Esophagus squamous epithelium (tissue), 4 donors: ENCODE results near the gene FNDC5.

Source experiments
- POLR2A ChIP-seq, 4 donors: fragments of 450-650 bp; IDR thresholded peaks; one replicate each; pipeline ENCODE4 v1.6.1; 2017; ENCODE audit warnings: antibody characterized with exemption in 4 of 4, mild to moderate bottlenecking in 4 of 4, moderate library complexity in 3 of 4
- TF ChIP-seq, protein P1 (sequence below), 6 experiments: fragments of 450-650 bp in 4 of 6; fragments of 200-600 bp in 2 of 6; sonication (generic) in 2 of 6; IDR thresholded peaks; one replicate each; pipeline ENCODE4 v1.5.1; 2016 to 2019; ENCODE audit warnings: antibody characterized with exemption in 6 of 6, mild to moderate bottlenecking in 4 of 6, moderate library complexity in 4 of 6

DNA sequence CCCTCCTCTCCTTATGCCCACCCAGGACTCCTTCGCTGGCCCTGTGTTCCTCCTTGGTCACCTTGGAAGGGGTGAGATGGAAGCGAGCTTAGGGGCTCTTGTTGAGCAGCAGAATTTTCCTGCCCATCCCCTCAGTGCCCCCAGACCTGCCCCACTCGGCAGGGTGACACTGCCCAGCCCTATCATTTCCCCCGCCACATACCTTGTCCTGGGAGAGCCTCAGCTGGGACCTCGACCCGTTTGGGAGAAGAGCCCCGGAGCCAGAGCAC, 1.4 kb upstream of the FNDC5 start:
- no peak for TF ChIP-seq POLR2A (IDR thresholded peaks at IDR 0.05)
- TF ChIP-seq, protein P1, sequence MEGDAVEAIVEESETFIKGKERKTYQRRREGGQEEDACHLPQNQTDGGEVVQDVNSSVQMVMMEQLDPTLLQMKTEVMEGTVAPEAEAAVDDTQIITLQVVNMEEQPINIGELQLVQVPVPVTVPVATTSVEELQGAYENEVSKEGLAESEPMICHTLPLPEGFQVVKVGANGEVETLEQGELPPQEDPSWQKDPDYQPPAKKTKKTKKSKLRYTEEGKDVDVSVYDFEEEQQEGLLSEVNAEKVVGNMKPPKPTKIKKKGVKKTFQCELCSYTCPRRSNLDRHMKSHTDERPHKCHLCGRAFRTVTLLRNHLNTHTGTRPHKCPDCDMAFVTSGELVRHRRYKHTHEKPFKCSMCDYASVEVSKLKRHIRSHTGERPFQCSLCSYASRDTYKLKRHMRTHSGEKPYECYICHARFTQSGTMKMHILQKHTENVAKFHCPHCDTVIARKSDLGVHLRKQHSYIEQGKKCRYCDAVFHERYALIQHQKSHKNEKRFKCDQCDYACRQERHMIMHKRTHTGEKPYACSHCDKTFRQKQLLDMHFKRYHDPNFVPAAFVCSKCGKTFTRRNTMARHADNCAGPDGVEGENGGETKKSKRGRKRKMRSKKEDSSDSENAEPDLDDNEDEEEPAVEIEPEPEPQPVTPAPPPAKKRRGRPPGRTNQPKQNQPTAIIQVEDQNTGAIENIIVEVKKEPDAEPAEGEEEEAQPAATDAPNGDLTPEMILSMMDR (IDR thresholded peaks at IDR 0.05) = no peak
